Measurements from ENCODE around the gene GPR12. TPM values are rescaled to one million over a fixed set of nuclear protein-coding genes. Genes with fewer than 3 reads are reported as not detected.

Gene GPR12, protein sequence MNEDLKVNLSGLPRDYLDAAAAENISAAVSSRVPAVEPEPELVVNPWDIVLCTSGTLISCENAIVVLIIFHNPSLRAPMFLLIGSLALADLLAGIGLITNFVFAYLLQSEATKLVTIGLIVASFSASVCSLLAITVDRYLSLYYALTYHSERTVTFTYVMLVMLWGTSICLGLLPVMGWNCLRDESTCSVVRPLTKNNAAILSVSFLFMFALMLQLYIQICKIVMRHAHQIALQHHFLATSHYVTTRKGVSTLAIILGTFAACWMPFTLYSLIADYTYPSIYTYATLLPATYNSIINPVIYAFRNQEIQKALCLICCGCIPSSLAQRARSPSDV
- 0.12 TPM in 1 of 2 replicates, not detected in the other for total RNA-seq (2014; rRNA removed; shearing (Covaris generic))

DNA sequence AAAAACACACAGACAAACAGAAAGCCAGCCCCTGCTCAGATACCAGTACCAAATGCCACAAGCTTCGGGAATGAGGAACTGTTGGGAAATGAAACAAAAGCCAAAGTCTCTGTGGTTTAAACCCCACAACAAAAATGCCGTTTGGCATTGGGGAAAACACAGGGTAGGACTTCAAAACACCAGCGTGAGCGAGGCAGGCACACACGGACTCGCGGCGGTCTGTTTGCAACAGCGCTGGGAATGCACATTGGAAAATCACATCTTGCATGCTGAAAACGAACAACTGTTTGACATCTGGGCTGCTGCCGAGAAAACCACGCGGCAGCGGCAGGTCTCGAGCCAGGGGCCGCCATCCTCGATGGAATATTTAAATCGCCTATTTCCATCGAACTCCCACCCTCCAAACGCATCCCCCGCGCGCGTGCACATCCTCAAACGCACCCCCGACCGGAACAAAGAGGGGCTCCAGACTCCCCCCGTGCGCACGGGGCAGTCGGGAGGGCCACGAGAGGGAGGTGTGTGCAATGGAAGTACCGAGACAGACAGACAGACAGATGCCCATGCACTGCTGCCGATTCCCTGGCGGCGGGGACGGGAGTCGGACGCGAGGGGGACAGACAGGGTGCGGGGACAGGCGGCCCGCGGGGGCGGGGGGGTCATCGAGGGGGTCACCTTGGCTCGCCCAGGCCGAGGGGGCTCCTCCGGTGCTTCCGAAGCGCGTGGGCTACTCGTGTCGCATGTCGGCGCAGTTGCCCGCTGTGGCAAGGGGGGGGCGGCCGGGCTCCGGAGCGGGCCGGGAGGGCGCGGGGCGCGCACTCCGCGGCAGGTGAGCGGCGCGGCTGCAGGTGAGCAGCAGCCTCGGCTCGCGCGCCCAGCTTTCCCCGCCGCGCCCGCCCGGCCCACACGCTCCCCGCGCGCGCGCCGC lies at the start of gene GPR12:
TSS of gene GPR12 (minus strand) at position 880 of the 925 bp plus-strand sequence. CDS start 959 bp downstream, outside the sequence.
- DNase-seq (ENCODE audit: low spot score): no peak

DNA sequence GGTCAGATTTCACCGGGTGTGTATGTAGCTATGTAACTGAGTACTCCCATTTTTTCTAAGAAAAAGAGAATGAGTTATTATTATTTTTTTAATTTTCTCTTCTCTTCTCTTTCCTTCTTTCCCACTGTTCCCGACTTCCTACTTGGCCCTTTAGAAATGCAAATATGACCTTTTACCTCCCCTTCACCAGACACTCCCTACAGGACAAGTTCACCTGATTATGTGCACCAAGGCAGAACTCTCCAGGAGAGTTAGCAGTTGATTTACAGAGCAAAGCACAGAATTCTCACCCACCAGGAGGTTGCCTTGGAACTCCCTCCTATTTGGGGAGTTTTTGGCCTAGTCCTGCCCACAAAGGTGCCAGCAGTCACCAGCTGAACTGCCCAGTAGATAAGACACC lies 49.5 kb upstream of the GPR12 start:
- no peak for DNase-seq (ENCODE audit: low spot score)

DNA sequence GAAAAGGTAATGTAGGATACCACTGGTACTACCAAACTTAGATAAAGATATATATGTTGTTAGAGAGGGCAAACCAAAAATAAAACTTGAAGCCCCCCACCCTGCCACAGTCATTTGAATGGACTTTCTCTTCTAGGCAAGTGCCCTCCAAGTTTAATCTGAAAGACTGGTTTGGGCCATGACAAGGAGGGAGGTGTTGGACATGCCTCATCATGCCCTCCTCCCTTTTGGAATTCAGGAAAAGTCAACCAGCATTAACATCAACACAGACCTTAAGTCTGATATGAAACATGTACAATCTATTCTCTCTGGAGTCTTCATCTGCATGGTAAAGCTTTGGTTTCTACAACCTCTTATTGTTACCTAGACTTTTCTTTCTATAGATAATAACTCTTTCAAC lies 46.3 kb upstream of the GPR12 start:
- DNase-seq (ENCODE audit: low spot score): no peak

DNA sequence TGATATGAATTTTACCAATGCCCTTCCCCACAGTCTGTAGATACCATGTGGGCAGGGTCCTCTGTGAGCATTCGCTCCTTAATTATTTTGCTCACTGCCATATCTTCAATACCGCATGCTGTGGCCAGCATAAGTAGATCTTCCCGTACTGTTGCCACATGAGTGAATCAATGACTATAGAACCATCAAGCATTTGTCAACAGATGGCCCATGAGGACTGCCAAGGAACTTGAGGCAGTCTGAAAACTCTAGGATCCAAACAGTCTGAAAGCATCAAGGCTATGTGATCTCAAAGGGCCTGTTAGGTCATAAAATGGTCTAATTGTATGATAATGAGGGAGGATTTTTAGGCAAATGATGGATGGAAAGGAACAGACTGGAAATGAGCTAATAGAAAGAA lies 27.4 kb upstream of the GPR12 start:
- DNase-seq (ENCODE audit: low spot score): no peak

DNA sequence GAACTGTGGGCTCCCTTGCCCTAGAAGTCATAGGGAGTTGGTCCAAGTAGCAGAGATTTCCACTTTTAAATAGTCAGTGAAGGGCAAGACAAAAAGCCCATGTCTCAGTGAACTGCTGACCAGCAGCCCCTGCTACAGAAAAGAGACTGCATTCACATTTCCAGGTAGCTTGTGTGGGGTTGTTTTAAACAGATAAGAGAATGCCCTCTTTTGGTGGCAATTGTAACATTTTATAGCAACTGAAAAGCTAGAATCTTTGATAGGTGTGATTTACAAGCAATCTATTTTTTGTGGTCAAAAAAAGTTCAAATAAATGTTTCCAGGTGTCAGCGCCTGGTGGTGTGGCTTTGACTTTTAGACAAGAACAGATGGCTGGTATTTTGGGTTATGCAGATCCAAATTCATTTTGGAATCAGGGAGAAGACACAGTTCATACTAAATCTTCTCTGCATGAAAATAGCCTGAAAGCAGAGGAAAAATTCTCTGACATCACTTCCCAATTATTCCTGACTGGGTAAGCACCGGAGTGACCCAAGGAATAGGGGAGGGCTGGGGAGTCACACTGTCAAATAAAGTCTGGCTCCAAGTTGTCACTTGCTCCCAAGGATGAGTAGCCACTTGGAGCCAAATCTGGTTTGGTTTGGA lies 26.2 kb upstream of the GPR12 start:
- no peak for DNase-seq (ENCODE audit: low spot score)

DNA sequence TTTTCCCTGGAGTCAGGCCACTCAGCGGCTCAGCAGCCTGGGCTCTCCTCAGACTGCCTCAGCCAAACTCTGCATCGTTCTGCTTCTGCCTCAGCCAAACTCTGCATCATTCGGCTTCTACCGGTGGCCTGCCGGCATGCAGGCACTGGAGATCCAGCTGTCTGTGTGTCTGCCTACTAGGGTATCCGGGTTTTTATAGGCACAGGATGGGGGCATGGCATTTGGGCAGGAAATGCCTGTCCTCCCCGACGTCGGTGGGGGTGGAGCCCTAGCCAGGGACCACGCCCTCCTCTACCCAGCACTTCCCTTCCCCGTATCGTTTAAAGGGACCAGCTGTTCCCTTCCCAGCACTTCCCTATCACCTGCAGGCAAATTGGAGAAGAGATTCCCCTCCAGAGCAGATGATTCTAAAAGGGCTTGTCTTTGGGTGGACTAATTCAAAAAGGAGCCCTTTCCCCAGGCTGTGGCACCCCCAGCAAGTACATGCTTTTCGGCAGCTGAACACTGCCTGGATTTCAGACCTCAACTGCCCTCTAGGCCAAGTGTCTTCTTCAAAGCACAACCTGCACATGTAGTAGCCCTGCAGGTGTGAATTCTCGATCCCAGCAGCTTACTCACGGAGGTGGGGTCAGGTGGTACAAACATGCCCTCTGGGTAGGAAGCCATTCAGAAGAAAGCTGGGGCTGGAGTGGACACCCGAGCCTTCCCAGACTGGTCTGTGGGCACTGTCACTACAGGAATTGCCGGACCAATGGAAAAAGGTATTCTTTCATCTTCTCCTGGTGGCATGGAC lies 25.4 kb upstream of the GPR12 start:
- DNase-seq (ENCODE audit: low spot score): peak; percentile 39

DNA sequence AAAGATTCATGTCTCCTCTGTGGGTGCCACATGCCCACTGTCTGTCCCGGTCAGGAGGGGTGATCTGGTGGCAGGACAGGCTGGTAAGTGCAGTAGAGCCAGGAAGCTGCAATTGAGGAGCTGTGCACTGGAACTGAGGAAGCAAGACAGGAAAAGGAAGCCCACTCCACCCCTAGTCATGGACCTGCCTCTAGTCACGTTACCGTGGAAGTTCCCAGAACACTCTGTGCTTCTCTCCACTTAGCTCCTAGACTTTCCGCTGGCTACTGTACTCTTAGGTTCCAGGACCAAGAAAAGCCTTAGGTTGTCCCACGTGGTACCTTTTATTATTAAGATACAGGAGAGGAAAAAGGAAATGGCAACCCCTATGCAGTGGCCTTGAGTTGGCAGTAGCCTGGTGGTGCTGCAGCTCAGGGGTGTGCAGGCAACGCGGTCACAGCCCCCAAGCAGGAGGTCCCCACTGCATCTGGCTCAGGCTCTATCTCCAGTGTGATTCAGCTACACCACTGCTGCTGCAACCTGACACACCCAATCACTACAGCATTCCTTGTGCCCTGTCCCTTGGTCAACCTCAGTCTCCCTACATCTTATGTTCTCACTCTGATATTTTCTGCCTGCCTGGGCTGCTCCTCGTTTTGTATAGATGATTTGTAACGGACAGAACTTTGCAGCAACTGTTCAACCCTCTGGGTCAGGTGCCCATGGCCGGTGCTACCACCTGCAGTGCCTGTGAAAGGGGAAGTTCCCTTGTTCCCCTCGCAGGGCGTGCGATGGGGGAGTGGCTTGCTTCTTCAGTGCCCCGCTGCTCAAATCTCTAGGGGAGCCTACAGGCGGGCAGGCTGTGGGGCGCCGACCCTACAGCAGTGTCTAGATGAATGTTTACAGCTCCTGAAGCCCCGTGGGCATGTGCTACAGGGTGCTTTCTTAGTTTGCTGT lies 24.4 kb upstream of the GPR12 start:
- DNase-seq (ENCODE audit: low spot score): no peak

DNA sequence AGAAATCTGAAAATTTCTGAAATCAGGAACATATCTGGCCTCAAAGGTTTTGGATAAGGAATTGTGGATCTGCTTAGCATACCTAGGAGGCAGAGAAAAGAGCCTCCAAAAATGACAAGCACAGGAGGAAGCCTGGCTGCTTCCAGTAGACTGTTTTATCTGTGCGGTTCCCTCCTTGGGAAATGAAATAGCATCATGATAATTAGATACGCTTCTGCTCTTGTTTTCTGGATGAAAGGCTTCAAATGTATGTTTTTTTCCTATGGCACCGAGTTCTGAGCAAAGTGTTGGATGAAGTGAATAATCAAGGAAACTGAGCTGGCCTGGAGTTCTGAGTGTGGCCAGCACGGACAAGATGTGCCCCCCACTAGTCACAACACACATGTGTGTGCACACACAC lies 19.8 kb upstream of the GPR12 start:
- no peak for DNase-seq (ENCODE audit: low spot score)

DNA sequence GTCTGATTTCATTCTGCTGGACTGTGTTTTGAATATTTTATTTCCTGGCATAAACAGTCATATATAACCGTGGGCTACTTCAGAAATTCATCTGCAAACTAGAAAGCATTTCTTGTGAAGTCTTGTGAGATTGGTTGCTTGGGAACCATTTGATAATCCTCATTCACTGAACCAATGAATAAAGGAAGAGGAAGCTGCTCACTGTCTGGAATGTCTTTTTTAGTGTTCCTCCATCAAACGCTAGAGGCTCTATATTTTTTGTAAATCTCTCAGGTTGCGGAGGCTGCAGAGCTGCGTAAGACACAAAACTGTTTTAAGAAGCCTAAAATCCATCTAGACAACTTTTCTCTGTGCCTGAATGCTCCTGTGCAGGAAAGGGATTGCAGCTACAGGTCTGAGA lies 18.7 kb upstream of the GPR12 start:
- no peak for DNase-seq (ENCODE audit: low spot score)

DNA sequence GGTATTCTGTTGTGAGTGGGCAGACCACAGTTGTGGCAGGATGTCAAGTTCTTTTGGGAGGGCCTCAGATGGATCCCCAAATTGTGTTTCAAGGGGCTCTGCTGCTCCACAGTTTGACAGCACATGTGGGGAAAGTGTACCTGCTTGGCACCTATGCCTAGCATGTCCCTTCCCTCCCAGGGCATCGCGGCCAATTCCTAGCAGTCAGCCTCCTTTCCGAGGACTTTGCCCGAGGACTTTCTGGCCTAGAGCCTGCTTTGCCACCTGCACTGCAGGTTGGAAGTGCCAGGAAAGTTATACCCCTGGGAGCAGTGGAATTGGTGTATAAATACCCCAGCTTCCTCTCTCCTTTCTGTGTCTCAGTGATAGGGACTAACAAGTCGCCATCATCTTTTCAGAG lies 11.9 kb upstream of the GPR12 start:
- DNase-seq (ENCODE audit: low spot score): no peak

DNA sequence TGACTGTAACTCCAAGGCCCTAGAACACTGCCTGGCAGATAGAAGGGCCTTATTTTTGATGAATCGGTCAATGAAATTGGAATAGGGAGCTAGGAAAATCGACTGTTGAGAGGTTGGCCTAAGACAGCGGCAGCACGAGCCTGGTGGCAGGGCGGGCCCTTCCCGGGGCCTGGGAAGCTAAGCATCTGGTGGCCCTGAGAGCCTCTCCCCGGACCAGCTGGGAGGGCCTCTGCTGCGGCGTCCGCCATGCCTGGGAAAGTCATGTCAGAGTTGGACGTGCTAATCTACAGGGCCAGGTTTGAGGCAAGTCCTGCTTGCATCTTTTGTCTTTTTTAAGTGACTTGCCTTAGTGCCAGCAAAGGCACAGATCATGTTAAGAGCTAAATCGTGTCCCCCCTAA lies 11.2 kb upstream of the GPR12 start:
- no peak for DNase-seq (ENCODE audit: low spot score)

DNA sequence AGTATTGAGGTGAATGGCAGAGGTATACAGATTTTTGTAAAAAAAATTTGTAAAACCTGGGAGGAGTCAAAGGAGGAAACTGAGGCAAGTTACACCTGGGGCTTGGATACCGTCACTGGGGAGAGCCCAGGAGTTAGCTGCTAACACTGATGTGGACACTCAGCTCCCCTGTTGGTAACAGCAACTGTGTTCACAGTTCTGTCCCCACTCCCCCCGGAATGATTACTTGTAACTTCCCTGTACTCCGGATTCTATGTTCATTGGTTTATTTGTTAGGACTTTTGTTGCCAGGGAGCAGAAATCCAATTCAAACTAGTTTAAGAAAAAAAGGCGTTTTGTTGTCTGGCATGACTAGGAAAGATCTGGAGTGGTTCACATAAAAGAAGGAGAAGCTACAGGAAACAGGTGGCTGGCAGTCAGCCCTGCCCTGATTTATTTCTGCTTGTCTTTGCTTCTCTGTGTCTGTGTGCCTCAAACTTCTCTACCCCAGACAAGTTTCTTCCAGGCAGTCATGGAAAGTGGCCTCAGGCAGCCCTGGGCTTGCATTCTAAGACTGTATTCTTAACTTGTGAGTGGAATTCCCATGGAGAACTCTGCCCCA lies 2.3 kb upstream of the GPR12 start:
- DNase-seq (ENCODE audit: low spot score): no peak

DNA sequence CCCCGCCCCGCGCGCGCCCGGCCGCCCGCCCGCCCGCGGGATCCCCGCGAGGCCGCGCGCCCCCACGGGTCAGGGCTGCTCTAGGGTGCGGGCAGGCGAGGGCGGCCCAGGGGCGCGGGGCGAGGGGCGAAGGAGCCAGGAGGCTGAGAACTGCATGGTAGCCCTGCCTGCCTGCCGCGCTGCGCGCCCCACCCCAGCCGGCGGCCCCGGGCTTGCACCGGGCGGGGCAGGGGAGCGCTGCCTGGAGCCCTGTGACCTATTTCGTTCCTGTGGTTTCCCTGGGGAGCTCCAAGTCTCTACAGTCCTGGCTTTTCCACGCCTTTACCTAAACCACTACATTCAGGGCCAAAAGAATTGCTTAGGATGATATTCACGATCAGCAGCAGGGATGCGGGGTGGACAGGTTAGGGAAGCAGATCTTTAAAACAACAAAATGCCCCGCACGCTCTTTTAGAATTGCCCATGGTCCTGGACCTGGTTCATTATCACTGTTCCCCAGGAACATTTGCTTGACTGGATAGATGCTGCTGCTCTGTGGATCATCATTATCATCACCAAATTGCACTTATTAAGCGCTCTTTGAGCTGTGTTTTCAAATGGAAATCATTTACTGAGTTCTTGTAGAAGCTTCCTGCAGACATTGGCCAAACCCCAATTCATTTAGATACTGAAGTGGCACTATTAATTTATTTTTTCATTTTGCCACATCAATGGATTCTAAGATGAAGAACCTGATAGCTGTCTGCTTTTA lies 421 bp upstream of the GPR12 start:
- no peak for DNase-seq (ENCODE audit: low spot score)

DNA sequence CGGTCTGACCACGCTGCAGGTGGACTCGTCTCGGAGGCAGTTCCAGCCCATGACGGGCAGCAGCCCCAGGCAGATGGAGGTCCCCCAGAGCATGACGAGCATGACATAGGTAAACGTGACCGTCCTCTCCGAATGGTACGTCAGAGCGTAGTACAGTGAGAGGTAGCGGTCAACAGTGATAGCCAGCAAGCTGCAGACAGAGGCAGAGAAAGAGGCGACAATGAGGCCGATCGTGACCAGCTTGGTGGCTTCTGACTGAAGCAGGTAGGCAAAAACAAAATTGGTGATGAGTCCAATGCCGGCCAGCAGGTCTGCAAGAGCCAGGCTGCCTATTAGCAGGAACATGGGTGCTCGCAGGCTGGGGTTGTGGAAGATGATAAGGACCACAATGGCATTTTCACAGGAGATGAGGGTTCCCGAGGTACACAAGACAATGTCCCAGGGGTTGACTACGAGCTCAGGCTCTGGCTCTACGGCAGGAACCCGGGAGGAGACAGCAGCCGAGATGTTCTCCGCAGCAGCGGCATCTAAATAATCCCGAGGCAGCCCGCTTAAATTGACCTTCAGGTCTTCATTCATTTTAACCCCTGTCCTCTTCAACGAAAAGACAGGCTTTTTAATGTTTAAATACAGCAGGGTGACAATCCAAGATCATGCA lies 1.2 kb downstream of the GPR12 start:
- no peak for DNase-seq (ENCODE audit: low spot score)

DNA sequence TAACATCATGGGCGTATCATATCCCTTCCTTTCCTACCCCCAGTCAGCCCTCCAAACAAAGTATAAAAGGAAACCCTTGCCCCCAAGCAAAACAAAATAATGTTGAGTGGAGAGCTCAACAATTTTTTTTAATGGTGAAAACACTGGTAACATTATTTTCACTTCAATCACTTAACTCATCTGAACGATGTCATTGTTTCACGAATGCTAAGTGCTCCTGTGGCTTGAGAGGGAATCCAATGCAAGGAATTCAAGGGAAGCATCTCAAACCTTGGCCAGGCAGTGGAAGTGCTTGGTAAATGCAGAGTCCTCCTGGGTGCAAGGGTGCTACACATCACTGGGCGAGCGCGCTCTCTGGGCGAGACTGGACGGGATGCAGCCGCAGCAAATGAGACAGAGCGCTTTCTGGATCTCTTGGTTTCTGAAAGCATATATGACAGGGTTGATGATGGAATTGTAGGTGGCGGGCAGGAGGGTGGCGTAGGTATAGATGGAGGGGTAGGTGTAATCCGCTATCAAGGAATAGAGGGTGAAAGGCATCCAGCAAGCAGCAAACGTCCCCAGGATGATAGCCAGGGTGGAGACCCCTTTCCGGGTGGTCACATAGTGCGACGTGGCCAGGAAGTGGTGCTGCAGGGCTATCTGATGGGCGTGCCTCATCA lies 2.0 kb downstream of the GPR12 start:
- DNase-seq (ENCODE audit: low spot score): no peak

DNA sequence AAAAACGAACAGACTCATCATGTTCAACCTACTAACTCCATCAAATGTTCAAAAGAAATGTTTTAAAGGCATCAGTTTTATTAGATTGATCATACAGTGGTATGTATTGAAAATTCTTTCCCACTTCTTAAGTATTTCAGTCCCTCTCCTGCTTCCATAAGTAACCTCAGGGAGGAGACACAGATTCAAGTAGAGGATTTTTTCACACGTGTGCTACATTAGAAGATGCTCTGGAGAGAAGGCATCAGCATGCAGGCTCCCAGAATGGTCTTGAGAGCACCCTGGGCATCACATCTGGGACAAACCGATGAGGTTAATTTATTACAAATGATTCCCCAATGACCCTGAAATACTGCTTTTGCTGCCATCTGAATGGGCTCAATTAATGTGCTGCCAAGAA lies 3.6 kb downstream of the GPR12 start:
- no peak for DNase-seq (ENCODE audit: low spot score)

DNA sequence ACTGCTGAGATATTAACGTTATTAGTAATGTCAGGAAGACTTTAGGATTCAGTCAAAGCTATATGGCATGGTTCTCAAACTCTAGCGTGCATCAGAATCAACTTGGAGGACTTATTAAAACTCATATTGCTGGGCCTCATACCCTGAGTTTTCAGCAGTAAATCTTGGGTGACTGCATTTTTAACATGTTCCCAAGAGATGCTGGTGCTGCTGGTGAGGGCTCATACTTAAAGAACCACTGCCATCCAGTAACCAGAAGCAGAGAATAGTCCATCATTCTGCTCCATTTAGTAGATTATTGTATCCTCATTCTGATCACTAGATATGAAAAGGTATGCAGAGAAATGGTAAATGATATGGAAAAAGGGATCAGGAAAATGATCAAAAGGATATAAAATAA lies 7.9 kb downstream of the GPR12 start:
- DNase-seq (ENCODE audit: low spot score): no peak

DNA sequence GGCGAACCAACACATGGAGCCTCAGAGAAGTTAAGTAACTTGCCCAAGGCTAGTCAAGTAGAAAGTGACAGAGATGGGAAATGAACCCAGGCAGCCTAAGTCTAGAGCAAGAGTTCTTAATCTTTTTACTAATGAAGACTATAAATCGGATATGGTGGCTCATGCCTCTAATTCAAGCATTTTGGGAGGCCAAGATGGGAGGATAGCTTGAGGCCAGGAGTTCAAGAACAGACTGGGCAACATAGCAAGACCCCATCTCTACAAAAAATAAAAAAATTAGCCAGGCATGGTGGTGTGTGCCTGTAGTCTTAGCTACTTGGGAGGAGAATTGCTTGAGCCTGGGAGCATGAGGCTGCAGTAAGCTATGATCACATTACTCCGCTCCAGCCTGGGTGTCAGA lies 10.7 kb downstream of the GPR12 start:
- DNase-seq (ENCODE audit: low spot score): no peak

All from H4 (cell line).